ENCODE measurements around the gene CDH4. TPM values are rescaled to one million over a fixed set of nuclear protein-coding genes. Genes with fewer than 3 reads are reported as not detected.

Gene CDH4
- total and polyA plus RNA-seq, 2 donors (not counting 3 experiments of a cell fraction or from before 2014, with no cell fraction given): 0.17 to 0.51 TPM

DNA sequence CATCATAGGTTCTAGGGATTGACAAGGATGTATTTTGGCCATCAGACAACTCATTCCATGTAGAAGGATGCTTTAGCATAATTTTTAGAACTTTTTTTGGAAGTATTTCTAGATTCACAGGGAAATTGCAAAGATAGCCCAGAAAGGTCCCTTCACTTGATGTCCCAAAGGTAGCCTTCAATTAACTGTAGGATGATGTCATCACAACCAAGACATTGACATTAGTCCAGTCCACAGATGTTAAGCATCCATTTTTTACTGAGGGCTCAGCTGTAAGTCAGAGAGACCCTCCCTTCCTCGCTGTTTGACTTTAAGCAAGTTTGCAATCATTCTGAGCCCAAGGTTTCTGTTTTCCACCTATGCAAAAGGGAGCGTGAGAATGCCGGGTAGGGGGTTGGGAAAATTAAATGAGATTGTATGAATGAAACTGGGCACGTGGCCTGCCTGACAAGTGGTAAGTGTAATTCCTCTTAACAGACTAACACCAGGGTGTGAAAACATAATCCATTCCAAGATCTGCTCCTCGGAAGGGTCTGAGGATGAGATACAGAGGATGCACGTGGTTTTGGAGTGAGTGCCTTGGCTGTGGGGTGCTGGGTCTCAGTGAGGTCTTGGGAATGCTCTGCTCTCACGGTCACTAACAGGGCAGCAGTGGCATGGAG, 126.8 kb downstream of the CDH4 start:
- CTCF ChIA-PET: no interaction called here
- dilution Hi-C loops (cut with MboI; ENCODE audit: extremely low pct_ligation_motif_present, low sequenced_read_pairs): no loop called here
- FAIRE-seq: no peak

DNA sequence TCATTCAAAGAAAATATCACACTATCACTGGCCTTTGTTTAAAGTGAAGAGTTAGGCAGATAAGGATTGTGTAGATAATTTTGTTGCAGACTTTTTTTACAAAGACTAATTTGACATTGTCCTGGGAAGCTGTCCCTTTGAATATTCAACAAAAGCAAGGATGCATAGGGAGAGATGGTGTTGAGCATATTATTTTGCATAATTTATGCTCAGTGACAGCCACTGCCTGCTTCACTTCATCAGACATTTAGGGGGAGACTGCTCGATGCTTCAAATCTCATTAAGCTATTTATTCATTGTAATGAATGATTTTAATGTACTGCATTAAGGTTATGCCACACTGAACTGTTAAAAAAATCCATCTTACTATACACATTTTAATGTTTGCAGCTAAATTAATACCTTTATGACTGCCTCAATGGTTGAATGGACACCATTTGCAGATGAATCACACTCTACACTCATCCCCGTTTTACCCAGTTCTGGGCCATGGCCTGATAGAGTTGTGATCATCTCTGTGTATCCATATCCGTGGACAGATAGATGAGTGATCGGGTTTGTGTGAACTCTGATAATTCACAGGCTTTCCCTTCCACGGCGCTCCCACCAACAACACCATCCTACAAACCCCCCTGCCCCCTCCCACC, 128.0 kb downstream of the CDH4 start:
- no peak overlapping the region for H3K9ac ChIP-seq (replicated peaks; ENCODE audit: extremely low read depth, insufficient read depth, low read length)
- intact Hi-C loops (cut with micrococcal nuclease) (no loop called here), dilution Hi-C loops (cut with MboI; ENCODE audit: extremely low pct_ligation_motif_present, low sequenced_read_pairs) (no loop called here)
- no TSS peak for BruUV-seq (replicated peaks)
- H3K79me2 ChIP-seq (ENCODE audit: control insufficient read depth, insufficient read depth, low read length): no peaks in the 10 kb centered on the region
- no peak for DNase-seq (ENCODE audit: low read depth, low spot score)
- H3K36me3 ChIP-seq (ENCODE audit: control insufficient read depth in 2 of 2, extremely low read depth in 1 of 2, insufficient read depth in 2 of 2, low read length in 2 of 2): no peaks in the 10 kb centered on the region
- no peak overlapping the region for H3K27ac ChIP-seq (ENCODE audit: insufficient read depth, low read depth, low read length)
- H3K27me3 ChIP-seq (ENCODE audit: control insufficient read depth in 2 of 2, insufficient read depth in 2 of 2, low read length in 2 of 2): no peaks in the 10 kb centered on the region
- no peak for FAIRE-seq
- no peak overlapping the region for H3K4me3 ChIP-seq (replicated peaks in 1 of 3; ENCODE audit: insufficient read depth in 1 of 3, low read depth in 1 of 3, low read length in 3 of 3)
- peaks cover 6% of the 10 kb centered on the region for H3K9me3 ChIP-seq (replicated peaks; ENCODE audit: control insufficient read depth, insufficient read depth, low read length)
- no peaks in the 10 kb centered on the region for H3K4me1 ChIP-seq (ENCODE audit: control insufficient read depth, extremely low read depth, insufficient read depth, low read length)
- H2AFZ ChIP-seq (ENCODE audit: low read depth, low read length): no peak overlapping the region
- no peak for TF ChIP-seq EZH2 (IDR thresholded peaks at IDR 0.05; ENCODE audit: borderline replicate concordance, low read depth, low read length, severe bottlenecking)
- H3K4me2 ChIP-seq (ENCODE audit: insufficient read depth, low read length): no peak overlapping the region
- H4K20me1 ChIP-seq (replicated peaks; ENCODE audit: control insufficient read depth, extremely low read depth, insufficient read depth, low read length): no peaks in the 10 kb centered on the region
- no peaks in the 10 kb centered on the region for H3K9me1 ChIP-seq (replicated peaks; ENCODE audit: control insufficient read depth, extremely low read depth, insufficient read depth, low read length)
- ChIA-PET POLR2A (no interaction called here), CTCF (no interaction called here)

More for the DNA sequence above, 126.8 kb downstream of the CDH4 start:
- TF ChIP-seq MYC (IDR thresholded peaks at IDR 0.05; ENCODE audit: low read depth, low read length) (no peak), MAX (IDR thresholded peaks at IDR 0.05; ENCODE audit: insufficient read depth, insufficient read length) (no peak), JUN (IDR thresholded peaks at IDR 0.05; ENCODE audit: borderline replicate concordance, insufficient read depth, insufficient read length, low read depth) (no peak), POLR2AphosphoS5 (IDR thresholded peaks at IDR 0.05; ENCODE audit: insufficient read depth, low read depth, low read length) (no peak)
- no peaks in the 10 kb centered on the region for H3K4me1 ChIP-seq (ENCODE audit: control insufficient read depth, extremely low read depth, insufficient read depth, low read length)
- H3K4me2 ChIP-seq (ENCODE audit: insufficient read depth, low read length): no peak overlapping the region
- H3K4me3 ChIP-seq (replicated peaks in 1 of 3; ENCODE audit: insufficient read depth in 1 of 3, low read depth in 1 of 3, low read length in 3 of 3): no peak overlapping the region
- BruUV-seq (replicated peaks): no TSS peak
- no peak overlapping the region for H2AFZ ChIP-seq (ENCODE audit: low read depth, low read length)
- intact Hi-C loops (cut with micrococcal nuclease): no loop called here
- no peaks in the 10 kb centered on the region for H3K36me3 ChIP-seq (ENCODE audit: control insufficient read depth in 2 of 2, extremely low read depth in 1 of 2, insufficient read depth in 2 of 2, low read length in 2 of 2)
- no peak for DNase-seq (ENCODE audit: low read depth, low spot score)
- H3K9me1 ChIP-seq (replicated peaks; ENCODE audit: control insufficient read depth, extremely low read depth, insufficient read depth, low read length): no peaks in the 10 kb centered on the region
- no peaks in the 10 kb centered on the region for H3K27me3 ChIP-seq (ENCODE audit: control insufficient read depth in 2 of 2, insufficient read depth in 2 of 2, low read length in 2 of 2)
- H3K27ac ChIP-seq (ENCODE audit: insufficient read depth, low read depth, low read length): no peak overlapping the region
- H3K79me2 ChIP-seq (ENCODE audit: control insufficient read depth, insufficient read depth, low read length): no peaks in the 10 kb centered on the region
- H3K9ac ChIP-seq (replicated peaks; ENCODE audit: extremely low read depth, insufficient read depth, low read length): no peak overlapping the region
- H3K9me3 ChIP-seq (replicated peaks; ENCODE audit: control insufficient read depth, insufficient read depth, low read length): peaks cover 9% of the 10 kb centered on the region
- POLR2A ChIA-PET: no interaction called here
- H4K20me1 ChIP-seq (replicated peaks; ENCODE audit: control insufficient read depth, extremely low read depth, insufficient read depth, low read length): no peaks in the 10 kb centered on the region

Measured in endothelial cell of umbilical vein (primary cell).